SU-DHL-6 (cell line): ENCODE measurements around the gene CHMP6.

ENCODE experiments used
- EZH2phosphoT487 ChIP-seq: fragments of 200-600 bp; sonication (generic), shearing (Covaris generic); conservative IDR thresholded peaks from 2 replicates; pipeline ENCODE4 v1.6.1; 2018; ENCODE audit warnings: mild to moderate bottlenecking, antibody characterized with exemption, low read length, moderate library complexity, mixed read lengths
- TF ChIP-seq, protein P1 (sequence below): fragments of 200-600 bp; sonication (generic); IDR thresholded peaks from one replicate; pipeline ENCODE4 v1.5.1; 2017; ENCODE audit warnings: antibody characterized with exemption, mild to moderate bottlenecking, low read length, moderate library complexity; ENCODE audit not compliant: insufficient read depth, poor library complexity, severe bottlenecking

DNA sequence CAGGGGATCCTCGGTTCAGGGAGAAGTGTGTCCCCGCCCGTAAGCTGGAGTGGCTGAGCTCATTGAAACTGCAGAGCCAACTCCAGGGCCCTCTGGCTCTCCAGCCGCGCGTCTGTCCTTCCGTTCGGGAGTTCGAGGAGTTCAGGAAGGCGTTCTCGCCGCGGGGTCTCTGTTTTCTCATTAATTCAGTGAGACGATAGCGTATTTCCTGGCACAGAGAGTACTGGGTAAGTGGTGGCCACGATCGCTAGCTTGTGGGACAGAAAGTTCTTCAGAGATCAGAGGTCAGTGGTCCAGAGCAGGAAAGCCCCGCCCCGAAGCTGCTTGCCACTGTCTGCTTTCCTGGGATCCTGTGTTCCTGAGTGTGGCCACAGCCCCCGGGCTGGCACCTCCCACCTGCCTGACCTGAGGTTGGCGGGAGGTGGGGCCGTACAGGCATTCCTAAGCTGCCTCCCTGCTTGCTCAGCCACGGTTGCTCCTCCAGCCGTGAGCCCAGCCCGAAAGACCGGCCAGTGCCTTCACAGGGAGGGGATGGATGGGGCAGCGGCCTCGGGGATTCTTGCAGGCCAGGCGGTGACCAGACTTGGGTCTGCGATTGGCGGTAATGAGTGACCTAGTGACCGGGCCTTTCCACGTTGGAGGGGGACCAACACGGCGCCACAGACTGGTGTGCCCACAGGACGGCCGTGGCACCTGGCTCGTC, 52.2 kb downstream of the CHMP6 start:
- no peak for TF ChIP-seq EZH2phosphoT487
- TF ChIP-seq, protein P1, sequence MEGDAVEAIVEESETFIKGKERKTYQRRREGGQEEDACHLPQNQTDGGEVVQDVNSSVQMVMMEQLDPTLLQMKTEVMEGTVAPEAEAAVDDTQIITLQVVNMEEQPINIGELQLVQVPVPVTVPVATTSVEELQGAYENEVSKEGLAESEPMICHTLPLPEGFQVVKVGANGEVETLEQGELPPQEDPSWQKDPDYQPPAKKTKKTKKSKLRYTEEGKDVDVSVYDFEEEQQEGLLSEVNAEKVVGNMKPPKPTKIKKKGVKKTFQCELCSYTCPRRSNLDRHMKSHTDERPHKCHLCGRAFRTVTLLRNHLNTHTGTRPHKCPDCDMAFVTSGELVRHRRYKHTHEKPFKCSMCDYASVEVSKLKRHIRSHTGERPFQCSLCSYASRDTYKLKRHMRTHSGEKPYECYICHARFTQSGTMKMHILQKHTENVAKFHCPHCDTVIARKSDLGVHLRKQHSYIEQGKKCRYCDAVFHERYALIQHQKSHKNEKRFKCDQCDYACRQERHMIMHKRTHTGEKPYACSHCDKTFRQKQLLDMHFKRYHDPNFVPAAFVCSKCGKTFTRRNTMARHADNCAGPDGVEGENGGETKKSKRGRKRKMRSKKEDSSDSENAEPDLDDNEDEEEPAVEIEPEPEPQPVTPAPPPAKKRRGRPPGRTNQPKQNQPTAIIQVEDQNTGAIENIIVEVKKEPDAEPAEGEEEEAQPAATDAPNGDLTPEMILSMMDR: no peak
